Pancreas (tissue), 10 donors: ENCODE data around the gene AVEN. TPM values are rescaled to one million over a fixed set of nuclear protein-coding genes. Genes with fewer than 3 reads are reported as not detected.

Experiments
- ATAC-seq, 4 donors: fragments of 200-7000 bp; cut with Tn5 transposase; one replicate each; pipeline versions ENCODE4 v1.8.0 to v1.9.1; 2020; ENCODE audit warnings: mild to moderate bottlenecking in 4 of 4, moderate library complexity in 4 of 4
- DNase-seq, 6 donors: peaks; one replicate each; pipeline ENCODE4 v3.0.0-alpha.2; 2020
- FAIRE-seq: peaks from 2 replicates; lab custom pipeline; 2012; peaks lifted over from hg19 to GRCh38; lab: Jason Lieb, UNC
- H3K27ac ChIP-seq, 4 donors: fragments of 200-600 bp; sonication (generic); 1 replicate in 3 of 4; 2 replicates in 1 of 4; pipeline versions ENCODE4 v1.5.0 to v1.8.0; 2020
- H3K27me3 ChIP-seq, 4 donors: fragments of 200-600 bp; one replicate each; pipeline ENCODE4 v1.8.0; 2021
- H3K36me3 ChIP-seq, 3 donors: fragments of 200-600 bp; sonication (generic) in 1 of 3; one replicate each; pipeline versions ENCODE4 v1.5.0 to v1.8.0; 2020 to 2021
- H3K4me1 ChIP-seq, 3 donors: fragments of 200-600 bp; one replicate each; pipeline ENCODE4 v1.8.0; 2021
- H3K4me3 ChIP-seq, 4 donors: fragments of 200-600 bp; sonication (generic) in 2 of 4; one replicate each; pipeline versions ENCODE4 v1.5.0 to v1.8.0; 2020 to 2021
- H3K9me3 ChIP-seq, 4 donors: fragments of 200-600 bp; one replicate each; pipeline ENCODE4 v1.8.0; 2021
- WGBS, 2 donors: extraction: QIAGEN DNeasy Blood & Tissue Kit; methylation state at CpG; one replicate each; pipeline ENCODE4 v1.1.7; 2013; 5-methylcytosine and 5-hydroxymethylcytosine counted together
- intact Hi-C, 3 donors: fragments of 100-400 bp; cut with DNase I; formaldehyde crosslinking; loops; one replicate each; pipeline versions ENCODE4 v1.11.1 to v1.14.2; 2022
- polyA plus RNA-seq, 2 donors: library from polyadenylated mRNA; stranded (reverse); fragments of 200-250 nt; gene quantifications; one replicate each; pipeline ENCODE4 v1.2.3, GENCODE V29; 2013
- total RNA-seq, 6 donors: library from RNA; stranded (reverse); fragmentation: NEBNext Ultra II Directional in 4 of 6; extraction: Animal tissue kit (Norgen Biotek cat#: 25700) in 4 of 6; gene quantifications; one replicate each; pipeline versions ENCODE4 v1.2.1 to v1.2.4, GENCODE V29; 2021 to 2023
- TF ChIP-seq, protein P1 (sequence below), 4 donors: fragments of 200-600 bp; sonication (generic) in 3 of 4; IDR thresholded peaks; one replicate each; pipeline versions ENCODE4 v1.5.0 to v1.8.0; 2021; ENCODE audit warnings: antibody characterized with exemption in 4 of 4
- donor health status: healthy with polysubstance abuse.
- donor health status: DM: no; HTN: no; CAD: no; lungs with moderate emphysema.
- donor health status: DM: no; HTN: no; CAD: no.
- donor health status: control.
- donor health status: control.
- donor health status: Bipolar disorder and iron deficiency.
- donor health status: DM: yes; HTN: yes; CAD: no.
- donor health status: DM: no; HTN: no; CAD: no.
- donor health status: DM: no; HTN: no; CAD: no.
- donor health status: DM: yes; HTN: yes; CAD: no.

AVEN gene
- total RNA-seq (10 to 100 TPM in 3 of 6 donors, 1 to 10 TPM in 3; 8.7 to 13.9 (median 10.0) TPM), polyA plus RNA-seq (1 to 10 TPM; 5.9 to 7.8 TPM)

DNA sequence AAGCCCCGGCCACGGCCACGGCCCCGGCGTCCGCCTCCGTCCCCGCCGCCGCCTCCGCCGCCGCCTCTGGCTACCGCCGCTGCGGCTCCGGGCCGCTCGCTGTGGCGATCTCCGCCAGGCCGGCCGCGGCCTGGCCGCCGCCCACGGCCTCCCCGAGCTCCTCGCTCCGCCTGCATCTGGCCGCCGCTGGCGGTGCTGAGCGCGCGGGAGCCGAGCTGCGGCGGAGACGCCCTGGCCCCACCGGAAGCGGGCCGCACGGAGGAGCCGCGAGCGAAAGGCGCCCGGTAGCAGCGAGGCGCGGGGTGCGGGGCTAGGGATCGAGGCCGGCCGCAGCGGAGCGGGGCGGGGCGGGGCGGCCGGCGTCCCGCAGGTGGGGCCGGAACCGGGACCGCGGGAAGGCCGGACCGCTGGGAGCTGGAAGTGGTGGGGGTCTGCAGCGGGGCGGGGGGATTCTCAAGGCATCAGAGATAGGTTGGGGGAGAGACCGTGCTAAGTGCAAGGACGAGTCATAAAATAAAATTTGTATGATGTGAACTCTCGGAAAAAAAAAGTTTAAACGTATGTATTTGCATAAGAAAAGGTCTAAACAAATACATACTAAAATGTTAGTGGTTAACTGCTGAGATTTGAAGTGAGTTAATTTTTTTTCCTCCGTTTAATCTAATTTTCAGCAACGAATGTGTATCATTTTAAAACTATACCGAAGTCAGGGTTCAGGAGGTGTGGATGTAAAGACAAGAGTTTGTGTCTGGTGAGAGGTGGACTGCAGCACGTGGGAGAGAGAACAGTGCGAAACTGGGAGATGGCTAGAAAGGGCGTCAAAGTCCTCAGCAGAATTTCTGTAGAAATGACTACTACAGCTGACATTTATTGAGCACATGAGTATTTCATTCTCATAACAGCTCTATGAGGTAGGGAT, at the start of gene AVEN:
AVEN (minus strand) TSS at position 334 of the 919 bp plus-strand sequence; CDS start at position 176, 158 bp downstream.
- intact Hi-C loops, result no loop called here
- peaks cover 3 to 5% (median 4%) of the 10 kb centered on the region in 3 donors for H3K4me1 ChIP-seq
- peak within 1 kb of the TSS; percentile 70 to 89 (median 79) for H3K4me3 ChIP-seq
- H3K36me3 ChIP-seq, result no peaks in the 10 kb centered on the region
- ATAC-seq (peak; percentile 62 to 78 (median 72)), DNase-seq (peak; percentile 40 to 83 (median 60)), FAIRE-seq (no peak)
- H3K9me3 ChIP-seq, result no peaks in the 10 kb centered on the region
- no peaks in the 10 kb centered on the region for H3K27me3 ChIP-seq
- TF ChIP-seq, protein P1, sequence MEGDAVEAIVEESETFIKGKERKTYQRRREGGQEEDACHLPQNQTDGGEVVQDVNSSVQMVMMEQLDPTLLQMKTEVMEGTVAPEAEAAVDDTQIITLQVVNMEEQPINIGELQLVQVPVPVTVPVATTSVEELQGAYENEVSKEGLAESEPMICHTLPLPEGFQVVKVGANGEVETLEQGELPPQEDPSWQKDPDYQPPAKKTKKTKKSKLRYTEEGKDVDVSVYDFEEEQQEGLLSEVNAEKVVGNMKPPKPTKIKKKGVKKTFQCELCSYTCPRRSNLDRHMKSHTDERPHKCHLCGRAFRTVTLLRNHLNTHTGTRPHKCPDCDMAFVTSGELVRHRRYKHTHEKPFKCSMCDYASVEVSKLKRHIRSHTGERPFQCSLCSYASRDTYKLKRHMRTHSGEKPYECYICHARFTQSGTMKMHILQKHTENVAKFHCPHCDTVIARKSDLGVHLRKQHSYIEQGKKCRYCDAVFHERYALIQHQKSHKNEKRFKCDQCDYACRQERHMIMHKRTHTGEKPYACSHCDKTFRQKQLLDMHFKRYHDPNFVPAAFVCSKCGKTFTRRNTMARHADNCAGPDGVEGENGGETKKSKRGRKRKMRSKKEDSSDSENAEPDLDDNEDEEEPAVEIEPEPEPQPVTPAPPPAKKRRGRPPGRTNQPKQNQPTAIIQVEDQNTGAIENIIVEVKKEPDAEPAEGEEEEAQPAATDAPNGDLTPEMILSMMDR (IDR thresholded peaks at IDR 0.05), result no peak
- peak within 1 kb of the TSS; percentile 68 to 89 (median 79) for H3K27ac ChIP-seq
- 1% methylated on average over 68 to 82 of the region's 82 CpGs for WGBS, 2 donors

- H3K27me3 ChIP-seq, result no peaks in the 10 kb centered on the region
These were observed 46.7 kb upstream of the AVEN start for GRCh38 chr15:34085746-34086145.

GRCh38 chr15:34084086-34084485, 45.1 kb upstream of the AVEN start:
- TF ChIP-seq, protein P1 (IDR thresholded peaks at IDR 0.05), result no peak
- Histone ChIP-seq H3K27ac (no peak overlapping the region), H3K27me3 (no peaks in the 10 kb centered on the region), H3K9me3 (no peaks in the 10 kb centered on the region), H3K4me3 (no peak overlapping the region), H3K36me3 (peaks cover 0 to 9% (median 7%) of the 10 kb centered on the region in 3 donors), H3K4me1 (no peaks in the 10 kb centered on the region)
- ATAC-seq (no peak), FAIRE-seq (no peak), DNase-seq (no peak)
- intact Hi-C loops, result no loop called here
- 74 to 85% methylated on average over 7 of the region's 7 CpGs for WGBS, 2 donors

More at GRCh38 chr15:34085746-34086145, 46.7 kb upstream of the AVEN start:
- TF ChIP-seq, protein P1 (IDR thresholded peaks at IDR 0.05), result no peak
- 82 to 96% methylated on average over 2 of the region's 2 CpGs for WGBS, 2 donors
- intact Hi-C loops, result no loop called here
- Histone ChIP-seq H3K9me3 (no peaks in the 10 kb centered on the region), H3K4me3 (no peak overlapping the region), H3K36me3 (peaks cover 0 to 9% (median 7%) of the 10 kb centered on the region in 3 donors), H3K27ac (no peak overlapping the region), H3K4me1 (no peaks in the 10 kb centered on the region)
- ATAC-seq (no peak), DNase-seq (no peak), FAIRE-seq (no peak)

DNA sequence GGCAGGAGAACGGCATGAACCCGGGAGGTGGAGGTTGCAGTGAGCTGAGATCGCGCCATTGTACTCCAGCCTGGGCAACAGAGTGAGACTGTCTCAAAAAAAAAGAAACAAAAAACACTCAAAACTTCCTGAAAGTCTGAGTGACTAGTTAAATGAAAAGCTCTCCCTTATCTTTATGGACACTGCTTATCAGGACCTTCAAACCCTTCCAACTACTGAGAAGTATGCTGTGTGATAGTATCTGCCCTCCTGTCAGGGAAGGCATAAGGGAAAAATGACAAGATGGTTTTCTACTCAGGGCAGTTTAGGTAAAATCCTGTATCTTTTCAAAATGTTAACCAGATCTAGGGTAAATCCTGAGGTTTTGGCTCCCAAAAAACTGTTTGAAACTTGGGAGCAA, 40.9 kb upstream of the AVEN start:
- no peak overlapping the region for H3K27ac ChIP-seq
- WGBS, 2 donors, result 88 to 94% methylated on average over 4 of the region's 4 CpGs
- H3K4me1 ChIP-seq, result no peaks in the 10 kb centered on the region
- DNase-seq (no peak), FAIRE-seq (no peak), ATAC-seq (no peak)
- no peaks in the 10 kb centered on the region for H3K27me3 ChIP-seq
- TF ChIP-seq, protein P1 (IDR thresholded peaks at IDR 0.05), result no peak
- H3K36me3 ChIP-seq, result peaks cover 0 to 4% (median 0%) of the 10 kb centered on the region in 3 donors
- H3K4me3 ChIP-seq, result no peak overlapping the region
- intact Hi-C loops, result no loop called here
- H3K9me3 ChIP-seq, result no peaks in the 10 kb centered on the region
